Stimulated activated CD4-positive, alpha-beta T cell treated with anti-CD3 and anti-CD28 coated beads, Interleukin-15, amount 100 ng/mL, for 1 hour (primary cell): ENCODE data around the gene MRPL27.

Experiments used
- DNase-seq, 2 donors: peaks; one replicate each; pipeline ENCODE4 v3.0.0-alpha.2; 2020; ENCODE audit warnings: low read depth in 1 of 2, low spot score in 1 of 2

Gene MRPL27

GRCh38 chr17:50319306-50320004 is 53.5 kb downstream of the MRPL27 start:
- no peak for DNase-seq

GRCh38 chr17:50318501-50319285 is 54.3 kb downstream of the MRPL27 start:
- DNase-seq = no peak
